Calu3 (cell line): ENCODE results near the gene SAG. TPM values are rescaled to one million over a fixed set of nuclear protein-coding genes. Genes with fewer than 3 reads are reported as not detected.

Experiments used
- BruUV-seq: library from RNA; stranded (reverse); fragments of 400-500 nt; replicated peaks from 2 replicates; lab custom pipeline; 2021; lab: Mats Ljungman, UMichigan
- CTCF ChIA-PET: fragments of 300-600 bp; sonication (Branson Sonifier 250); formaldehyde crosslinking; loops from one replicate; lab custom pipeline; 2022; ENCODE audit warnings: antibody characterized with exemption; lab: Charles Lee
- DNase-seq: peaks from one replicate; pipeline ENCODE4 v3.0.0; 2022
- H3K27ac Mint-ChIP-seq: one replicate; pipeline ENCODE4 v1.8.0; 2022; ENCODE audit warnings: mixed read lengths; ENCODE audit not compliant: unreplicated experiment
- H3K27me3 Mint-ChIP-seq: one replicate; pipeline ENCODE4 v1.8.0; 2022; ENCODE audit warnings: mixed read lengths; ENCODE audit not compliant: unreplicated experiment
- H3K36me3 Mint-ChIP-seq: one replicate; pipeline ENCODE4 v1.8.0; 2022; ENCODE audit warnings: mild to moderate bottlenecking, moderate library complexity, mixed read lengths; ENCODE audit not compliant: insufficient read depth, unreplicated experiment
- H3K4me1 Mint-ChIP-seq: one replicate; pipeline ENCODE4 v1.8.0; 2022; ENCODE audit warnings: mild to moderate bottlenecking, low read depth, mixed read lengths; ENCODE audit not compliant: unreplicated experiment
- H3K4me3 Mint-ChIP-seq: one replicate; pipeline ENCODE4 v1.8.0; 2022; ENCODE audit warnings: mild to moderate bottlenecking, low read depth, moderate library complexity, mixed read lengths; ENCODE audit not compliant: unreplicated experiment
- H3K9me3 Mint-ChIP-seq: one replicate; pipeline ENCODE4 v1.8.0; 2022; ENCODE audit warnings: low read depth, mixed read lengths; ENCODE audit not compliant: unreplicated experiment
- CTCF ChIP-seq: fragments of 200-600 bp; IDR thresholded peaks from one replicate; pipeline ENCODE4 v1.8.0; 2022; ENCODE audit warnings: antibody characterized with exemption; ENCODE audit not compliant: unreplicated experiment
- intact Hi-C: fragments of 100-400 bp; cut with micrococcal nuclease; formaldehyde crosslinking; loops from one replicate; pipeline ENCODE4 v1.10.0; 2022; ENCODE audit not compliant: unreplicated experiment
- total RNA-seq: library from RNA; stranded (reverse); gene quantifications from 2 replicates; pipeline ENCODE4 v1.2.3, GENCODE V29; 2022

Gene SAG
- total RNA-seq, 1 experiment from 2014 or later = not detected

GRCh38 chr2:233265899-233266431, 41.7 kb upstream of the SAG start:
- TF ChIP-seq CTCF = no peak
- DNase-seq = no peak
- no peaks in the 10 kb centered on the region for H3K9me3 Mint-ChIP-seq
- no TSS peak for BruUV-seq
- no peak overlapping the region for H3K4me3 Mint-ChIP-seq
- H3K36me3 Mint-ChIP-seq = peaks cover 40% of the 10 kb centered on the region
- CTCF ChIA-PET = no interaction called here
- H3K27me3 Mint-ChIP-seq = no peaks in the 10 kb centered on the region
- intact Hi-C loops = no loop called here
- no peaks in the 10 kb centered on the region for H3K4me1 Mint-ChIP-seq
- H3K27ac Mint-ChIP-seq = no peak overlapping the region

GRCh38 chr2:233266481-233266880, 41.1 kb upstream of the SAG start:
- H3K4me3 Mint-ChIP-seq = no peak overlapping the region
- no peak for TF ChIP-seq CTCF
- peaks cover 38% of the 10 kb centered on the region for H3K36me3 Mint-ChIP-seq
- intact Hi-C loops = no loop called here
- H3K27me3 Mint-ChIP-seq = no peaks in the 10 kb centered on the region
- H3K4me1 Mint-ChIP-seq = no peaks in the 10 kb centered on the region
- H3K9me3 Mint-ChIP-seq = no peaks in the 10 kb centered on the region
- no peak overlapping the region for H3K27ac Mint-ChIP-seq
- no TSS peak for BruUV-seq
- CTCF ChIA-PET = no interaction called here
- no peak for DNase-seq

- Mint-ChIP-seq H3K27ac (no peak overlapping the region), H3K9me3 (no peaks in the 10 kb centered on the region), H3K4me3 (no peak overlapping the region), H3K36me3 (peaks cover 33% of the 10 kb centered on the region), H3K27me3 (no peaks in the 10 kb centered on the region), H3K4me1 (no peaks in the 10 kb centered on the region)
- no peak for DNase-seq
- no peak for TF ChIP-seq CTCF
- CTCF ChIA-PET = no interaction called here
- no TSS peak for BruUV-seq
- intact Hi-C loops = no loop called here
Observed at GRCh38 chr2:233267516-233268245, 39.9 kb upstream of the SAG start.

- H3K36me3 Mint-ChIP-seq = peaks cover 41% of the 10 kb centered on the region
- CTCF ChIA-PET = no interaction called here
Observed at GRCh38 chr2:233270366-233270765, 37.2 kb upstream of the SAG start.

More at GRCh38 chr2:233270366-233270765, 37.2 kb upstream of the SAG start:
- Mint-ChIP-seq H3K27me3 (no peaks in the 10 kb centered on the region), H3K4me1 (no peaks in the 10 kb centered on the region), H3K9me3 (no peaks in the 10 kb centered on the region), H3K4me3 (no peak overlapping the region), H3K27ac (no peak overlapping the region)
- intact Hi-C loops = no loop called here
- no peak for DNase-seq
- BruUV-seq = no TSS peak
- TF ChIP-seq CTCF = no peak
